HG02840 (cell line): ENCODE results near the gene PDIA5.

Source experiments
- ATAC-seq: cut with Tn5 transposase; IDR thresholded peaks from one replicate; pipeline ENCODE4 v1.9.1; 2021; ENCODE audit warnings: mild to moderate bottlenecking, moderate library complexity, moderate number of reproducible peaks; ENCODE audit not compliant: unreplicated experiment, low FRiP score

Gene PDIA5

DNA sequence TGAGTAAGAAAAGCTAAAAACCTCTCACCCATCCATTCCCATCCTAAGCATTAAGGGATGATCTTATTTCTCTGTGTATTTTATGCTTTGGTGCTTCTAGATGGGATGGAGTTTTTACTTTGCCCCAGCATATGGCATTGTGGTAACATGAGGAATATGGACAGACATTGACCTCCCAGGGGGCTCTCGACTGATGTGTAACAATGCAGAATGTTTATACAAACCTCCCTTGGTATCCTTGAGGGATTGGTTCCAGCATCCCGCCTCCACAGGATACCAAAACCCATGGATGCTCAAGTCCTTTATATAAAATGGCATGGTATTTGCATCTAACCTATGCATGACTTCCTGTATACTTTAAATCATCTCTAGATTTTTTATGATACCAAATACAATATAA is 21.6 kb downstream of the PDIA5 start:
- no peak for ATAC-seq

DNA sequence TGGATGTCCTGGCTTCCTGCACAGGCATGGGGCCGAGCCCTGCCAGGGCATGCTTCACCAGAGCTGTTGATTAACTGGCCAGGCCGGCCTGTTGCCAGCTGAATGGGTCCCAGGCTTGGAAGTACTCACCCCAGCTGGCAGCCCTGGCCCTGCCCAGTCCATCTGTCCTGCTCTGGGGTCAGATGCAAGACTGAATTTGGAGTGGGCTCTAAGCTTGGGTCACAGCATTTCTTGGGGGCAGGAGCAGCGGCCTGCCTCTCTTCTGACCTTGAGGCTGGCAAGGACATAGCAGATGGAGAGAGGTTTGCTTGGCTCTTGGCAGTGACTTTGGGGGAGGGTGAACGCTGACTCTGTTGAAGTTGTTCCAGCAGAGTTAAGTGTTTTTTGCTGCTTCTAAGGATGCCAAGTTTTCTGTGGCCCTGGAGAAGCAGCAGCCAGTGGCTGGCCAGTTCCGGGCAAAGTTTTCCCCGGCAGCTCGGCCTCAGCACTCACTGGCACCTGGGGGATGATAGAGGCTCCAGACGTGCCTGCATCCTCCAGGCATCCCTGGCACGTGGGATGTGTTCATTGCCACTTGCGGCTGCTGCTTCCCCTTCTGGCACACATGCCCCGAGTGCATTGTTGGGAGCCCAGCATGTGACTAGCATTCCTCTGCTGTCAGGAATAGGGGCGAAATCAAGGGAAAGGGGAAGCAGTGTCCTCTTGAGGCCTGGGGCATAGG is 22.9 kb downstream of the PDIA5 start:
- ATAC-seq, result no peak

DNA sequence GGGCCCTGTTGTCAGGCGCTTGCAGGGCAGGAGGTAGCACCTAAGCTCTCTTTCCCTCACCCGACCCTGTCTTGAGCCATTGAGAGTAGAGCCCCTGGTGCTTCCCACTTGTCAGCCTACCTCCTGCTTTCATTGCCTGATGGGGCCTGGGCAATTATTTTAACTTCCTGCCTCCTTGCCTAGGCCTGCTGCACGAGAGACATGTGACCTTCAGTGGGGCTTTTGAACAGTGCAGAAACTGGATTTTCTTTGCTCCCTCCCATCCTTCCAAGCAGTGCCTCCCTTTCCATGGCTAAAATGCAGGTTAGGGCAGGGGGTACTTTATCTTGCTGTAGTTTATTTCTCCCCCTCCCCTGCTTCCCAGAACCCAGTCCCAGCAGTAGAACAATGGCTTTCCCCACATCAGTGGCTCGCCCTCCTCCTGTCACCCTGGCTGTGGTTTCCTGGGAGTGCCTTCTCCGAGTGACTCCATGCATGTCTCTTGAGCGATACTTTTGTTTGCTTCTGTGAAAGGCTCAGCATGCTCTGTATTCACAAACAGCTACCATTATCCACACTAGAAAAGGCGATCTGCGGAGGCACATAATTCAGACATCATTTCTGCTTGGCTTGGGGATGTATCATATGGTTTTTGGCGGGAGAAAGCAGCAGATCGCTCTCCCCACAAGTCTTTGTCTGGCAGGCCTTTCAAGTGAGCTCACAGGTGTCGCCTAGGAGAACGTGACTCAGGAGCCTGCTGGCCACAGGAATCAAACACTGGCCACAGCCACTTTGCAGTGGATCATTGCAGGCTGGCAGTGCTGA is 24.1 kb downstream of the PDIA5 start:
- no peak for ATAC-seq

DNA sequence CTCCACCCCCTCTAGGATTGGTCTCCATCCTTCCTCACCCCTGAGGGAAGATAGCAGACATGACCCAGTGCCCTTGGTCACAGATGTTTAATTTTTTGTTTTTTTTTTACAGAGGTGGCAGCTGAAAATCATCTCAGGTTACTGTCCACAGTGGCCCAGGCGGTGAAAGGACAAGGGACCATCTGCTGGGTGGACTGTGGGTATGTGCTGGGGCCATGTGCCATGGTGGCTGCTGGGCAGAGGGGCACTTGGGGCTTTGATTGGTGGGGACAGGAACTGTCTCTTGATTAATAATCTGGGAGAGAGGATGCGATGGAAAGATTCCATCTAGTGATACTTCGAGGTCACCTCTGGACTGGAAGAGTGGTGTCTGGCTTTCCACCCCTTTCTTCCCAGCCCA is 25.4 kb downstream of the PDIA5 start:
- no peak for ATAC-seq

GRCh38 chr3:123093696-123094095 is 26.9 kb downstream of the PDIA5 start:
- no peak for ATAC-seq

DNA sequence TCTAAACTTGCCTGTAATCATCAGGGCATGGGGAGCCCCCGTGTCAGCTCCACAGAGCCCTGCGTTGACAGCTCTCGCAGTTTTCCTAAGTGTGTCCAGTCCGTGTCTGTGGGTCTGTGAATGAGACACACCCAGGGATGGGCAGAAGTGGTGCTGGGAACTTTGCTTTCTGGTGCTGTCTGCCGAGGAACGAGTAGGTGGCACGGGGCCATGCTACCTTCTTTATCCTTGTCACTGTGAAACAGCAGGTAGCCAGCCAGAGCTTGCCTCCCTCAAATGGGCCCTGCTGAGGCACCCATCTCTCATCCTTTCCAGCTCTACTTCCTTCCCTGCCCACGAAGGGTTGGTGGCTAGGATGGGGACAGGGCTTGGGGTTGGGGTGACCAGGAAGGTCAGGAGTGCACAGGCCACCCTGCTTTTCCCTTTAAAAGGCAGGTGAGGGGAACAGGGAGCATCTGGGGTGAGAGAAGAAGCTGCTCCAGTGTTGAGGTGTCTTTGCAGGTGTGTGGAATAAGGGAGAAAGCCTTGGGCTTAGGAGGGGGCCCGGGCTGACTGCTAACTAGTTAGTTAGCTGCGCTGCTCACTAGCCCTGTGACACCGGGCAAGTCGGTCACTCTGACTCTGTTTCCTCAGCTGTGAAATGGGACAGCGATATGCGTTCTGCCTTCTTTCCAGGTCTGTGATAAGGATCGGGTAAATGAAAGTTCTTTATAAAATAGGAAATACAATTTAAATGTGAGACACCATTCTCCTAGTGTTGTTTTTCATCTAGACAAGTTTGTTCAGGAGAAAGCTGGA is 27.9 kb downstream of the PDIA5 start:
- no peak for ATAC-seq

DNA sequence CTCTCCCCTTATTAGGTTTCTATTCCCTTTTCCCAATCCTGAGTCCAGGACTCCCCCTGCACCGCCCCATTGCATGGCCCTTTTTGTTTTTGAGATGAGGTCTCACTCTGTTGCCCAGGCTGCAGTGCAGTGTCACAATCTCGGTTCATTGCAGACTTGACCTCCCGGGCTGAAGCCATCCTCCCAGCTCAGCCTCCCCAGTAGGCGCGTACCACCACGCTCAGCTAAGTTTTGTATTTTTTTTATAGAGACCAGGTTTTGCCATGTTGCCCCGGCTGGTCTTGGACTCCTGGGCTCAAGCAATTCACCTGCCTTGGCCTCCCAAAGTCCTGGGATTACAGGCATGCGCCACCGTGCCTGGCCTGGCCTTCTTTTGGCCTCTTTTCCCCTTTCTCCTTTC is 29.3 kb downstream of the PDIA5 start:
- no peak for ATAC-seq

DNA sequence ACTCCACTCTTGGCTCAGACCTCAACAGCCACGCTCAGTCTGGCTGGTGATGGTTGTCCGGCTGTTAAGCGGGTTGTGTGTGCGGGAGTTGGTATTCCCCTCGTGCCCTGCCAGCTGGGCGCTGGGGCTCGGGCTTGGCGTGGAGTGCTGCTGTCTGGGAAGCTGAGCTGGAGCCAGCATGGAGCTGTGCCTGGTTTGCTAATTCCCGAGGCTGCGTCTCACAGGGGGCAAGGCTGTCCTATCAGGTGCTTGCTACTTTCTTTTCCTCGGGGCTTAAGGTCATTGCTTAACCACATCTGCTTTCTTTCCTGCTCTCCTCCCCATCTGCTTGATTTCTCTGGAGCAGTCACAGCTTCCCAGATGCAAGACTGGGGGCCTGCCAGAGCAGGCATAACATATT is 29.9 kb downstream of the PDIA5 start:
- no peak for ATAC-seq

DNA sequence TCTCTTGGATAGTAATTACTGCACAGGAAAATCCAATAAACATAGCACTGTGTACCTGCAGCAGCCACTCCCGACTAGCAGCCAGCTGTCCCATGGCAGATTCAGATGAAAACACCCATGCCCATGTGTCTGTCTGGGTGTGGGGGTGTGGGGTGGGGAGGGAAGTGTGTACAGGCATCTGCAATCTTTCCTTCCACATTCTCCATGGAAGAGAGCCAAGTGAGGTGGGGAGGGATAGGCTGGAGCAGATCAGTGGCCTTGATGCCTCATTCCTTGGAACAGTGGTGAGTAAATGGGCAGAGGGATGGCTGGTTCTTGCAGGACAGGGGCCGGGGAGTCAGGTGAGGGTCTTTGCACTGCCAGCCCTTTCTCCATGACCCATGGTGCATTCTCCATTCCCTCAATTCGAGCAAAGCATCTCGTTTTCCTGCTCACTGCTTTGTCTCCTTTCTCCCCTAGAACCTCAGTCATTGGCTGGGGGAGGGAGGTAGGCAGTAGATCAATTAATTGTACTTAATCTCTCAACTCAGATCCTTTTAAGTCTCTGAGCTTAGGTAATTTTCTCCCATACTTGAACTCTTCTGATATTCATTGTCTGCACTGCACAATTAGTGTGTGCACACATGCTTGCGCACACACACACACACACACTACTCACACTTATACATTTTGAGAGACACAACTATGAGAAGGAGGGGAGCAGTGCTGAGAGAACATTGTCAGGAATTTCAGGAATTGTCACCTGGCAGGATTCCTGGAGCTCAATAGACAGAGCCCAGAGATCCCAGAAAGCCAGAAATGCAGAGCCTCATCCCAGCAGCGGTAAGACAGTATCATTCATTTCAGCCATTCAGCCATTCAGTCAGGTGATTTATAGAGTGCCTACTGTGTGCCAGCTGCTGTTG is 31.9 kb downstream of the PDIA5 start:
- ATAC-seq, result no peak

DNA sequence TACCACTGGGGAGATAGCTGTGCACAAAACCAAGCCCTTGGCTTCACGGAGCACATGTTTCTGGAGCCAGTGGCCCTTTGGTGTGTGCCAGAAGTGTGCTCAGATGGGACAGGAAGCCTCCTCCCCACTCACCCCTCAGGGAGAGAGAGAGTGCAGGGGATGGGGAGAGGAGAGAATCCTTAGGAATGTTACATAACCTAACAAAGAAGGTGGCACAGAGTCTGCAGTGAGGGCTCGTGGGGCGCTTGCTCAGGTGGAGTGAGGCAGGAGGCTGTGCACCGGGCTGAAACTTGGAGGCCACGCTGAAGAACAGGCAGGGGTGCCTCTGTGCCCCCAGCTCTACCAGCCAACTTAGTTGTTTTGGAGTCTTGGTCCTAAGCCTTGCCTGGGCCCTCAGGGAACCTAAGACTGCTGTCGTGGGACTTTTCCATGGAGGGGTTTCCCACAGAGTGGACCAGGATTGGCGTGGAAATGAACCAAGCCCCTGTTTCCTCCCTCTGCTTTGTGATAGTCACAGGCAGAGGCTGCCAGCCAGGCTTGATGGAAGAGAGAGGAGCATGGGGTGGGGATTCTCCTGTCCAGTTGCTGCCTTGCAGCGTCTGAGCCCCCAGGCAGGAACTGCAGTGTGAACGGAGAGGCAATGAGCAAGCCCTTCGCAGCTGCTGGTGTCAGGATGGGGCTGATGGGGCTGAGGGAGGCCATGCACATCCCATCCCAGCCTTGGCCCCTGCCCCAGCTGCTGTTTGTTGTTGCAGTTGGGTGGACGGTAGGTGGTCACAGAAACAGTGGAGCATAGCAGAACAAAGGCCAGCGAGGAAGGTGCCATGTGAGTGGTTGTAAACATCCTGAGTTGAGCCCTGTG is 32.7 kb downstream of the PDIA5 start:
- no peak for ATAC-seq

- no peak for ATAC-seq
Observed at GRCh38 chr3:123100193-123100776, 33.5 kb downstream of the PDIA5 start.

DNA sequence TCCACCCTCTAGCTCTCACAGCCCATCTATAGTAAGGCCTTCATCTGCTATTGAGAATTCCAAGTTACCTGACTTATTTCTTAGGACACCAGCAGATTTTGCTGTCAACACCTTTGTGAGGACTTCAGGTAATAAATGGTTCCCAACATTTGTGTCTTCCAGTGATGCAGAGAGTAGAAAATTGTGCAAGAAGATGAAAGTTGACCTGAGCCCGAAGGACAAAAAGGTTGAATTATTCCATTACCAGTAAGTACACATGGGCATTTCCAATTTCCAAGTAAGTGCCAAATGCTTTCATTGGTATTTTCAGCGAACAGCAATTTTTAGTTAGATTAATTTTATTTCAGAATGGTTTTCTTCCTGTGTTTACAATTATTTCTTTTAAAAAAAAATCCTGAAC is 35.4 kb downstream of the PDIA5 start:
- ATAC-seq, result no peak

DNA sequence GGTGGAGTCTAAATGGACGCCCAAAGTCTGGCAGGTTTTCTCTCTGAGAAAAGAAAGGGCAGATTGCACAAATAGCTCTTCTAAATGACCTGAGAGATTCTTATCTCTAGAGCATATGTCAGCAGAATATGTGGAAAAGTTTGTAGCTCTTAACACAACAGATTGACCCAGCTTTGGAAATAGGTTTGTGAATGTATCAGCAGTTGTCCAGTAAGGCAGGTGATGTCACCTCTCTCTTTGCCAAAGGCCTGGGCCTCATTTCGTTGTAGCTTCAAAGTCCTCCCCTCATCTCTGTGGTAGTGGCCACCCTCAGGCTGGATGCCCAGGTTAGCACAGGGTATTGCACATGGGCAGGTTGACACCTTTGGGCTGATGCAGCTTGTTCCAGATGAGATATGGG is 36.0 kb downstream of the PDIA5 start:
- no peak for ATAC-seq

GRCh38 chr3:123104550-123104949 is 37.7 kb downstream of the PDIA5 start:
- ATAC-seq, result no peak

DNA sequence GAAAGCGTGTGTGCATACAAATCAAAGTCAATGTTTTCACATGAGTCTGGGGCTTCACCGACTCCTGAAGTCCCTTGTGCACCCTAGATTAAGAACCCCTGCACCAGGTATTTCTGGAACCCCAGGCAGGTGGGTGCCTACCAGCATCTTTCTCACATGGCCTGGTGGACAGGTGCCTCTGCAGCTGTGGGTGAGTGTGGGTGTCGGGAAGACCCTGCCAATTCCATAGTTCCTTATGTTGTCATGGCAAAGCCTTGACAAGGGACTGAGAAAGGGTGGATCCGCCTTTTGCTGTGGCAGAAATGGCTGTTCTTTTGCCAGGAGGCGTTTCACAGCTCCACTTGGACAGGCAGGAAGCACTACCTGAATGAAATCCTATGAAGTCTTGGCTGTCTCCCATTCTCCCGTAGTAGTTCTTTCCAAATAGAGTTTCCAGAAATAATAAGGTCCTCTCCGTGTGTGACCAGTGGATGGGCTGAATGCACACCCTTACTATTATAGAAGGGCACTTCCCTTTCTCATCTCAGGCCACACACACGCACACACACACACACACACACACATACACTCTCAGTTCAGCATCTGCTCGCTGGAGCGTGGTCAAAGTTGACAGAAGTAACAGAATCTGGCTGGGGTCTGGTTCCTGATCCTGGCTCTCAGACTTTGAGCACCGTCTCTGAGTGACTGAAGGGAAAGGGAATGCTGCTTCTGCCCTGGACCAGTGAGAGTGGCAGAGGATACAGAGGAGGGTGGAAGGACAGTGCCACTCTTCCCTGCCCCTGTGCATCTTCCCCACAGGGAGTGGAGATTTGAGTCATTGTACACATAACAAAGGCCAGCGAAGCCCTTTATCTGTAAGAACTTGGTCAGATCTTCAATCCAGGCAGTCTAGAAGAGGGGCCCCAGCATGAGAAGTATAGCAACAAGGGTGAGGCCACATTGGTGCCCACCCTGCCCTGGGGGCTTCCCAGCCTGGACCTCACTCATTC is 38.7 kb downstream of the PDIA5 start:
- ATAC-seq, result no peak

DNA sequence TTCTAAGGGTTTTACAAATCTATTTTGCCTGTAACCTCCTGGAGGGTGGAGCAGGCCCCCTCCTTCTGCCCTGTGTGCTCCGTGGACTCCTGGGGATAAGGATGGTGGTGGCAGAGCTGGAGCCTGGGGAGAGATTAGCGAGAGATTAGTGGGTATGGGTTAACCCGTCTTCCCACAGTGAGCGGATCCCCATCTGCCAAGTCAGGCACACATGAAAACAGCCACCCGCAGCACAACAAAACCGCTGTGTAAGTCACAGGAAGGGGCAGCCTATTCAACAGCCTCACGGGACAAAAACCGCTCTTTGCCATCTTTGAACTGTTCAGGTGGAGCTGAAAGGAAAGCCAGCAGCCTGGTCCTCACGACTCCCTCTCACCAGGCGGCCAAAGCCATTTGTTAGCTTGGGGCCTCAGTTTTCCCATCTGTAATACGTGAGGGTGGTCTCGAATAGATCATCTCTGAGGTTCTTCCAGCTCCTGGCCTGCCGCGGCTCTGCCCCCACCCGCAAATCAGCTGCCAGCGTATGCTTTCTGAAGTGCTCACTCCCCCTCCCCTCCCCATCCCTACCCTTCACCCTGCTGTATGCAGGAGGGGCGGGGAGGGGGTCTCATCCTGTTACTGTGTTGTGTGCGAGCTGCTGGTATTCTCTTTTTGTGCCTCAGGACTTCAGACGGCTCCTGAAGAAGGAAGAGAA is 43.6 kb downstream of the PDIA5 start:
- ATAC-seq, result no peak

- ATAC-seq, result no peak
Observed at GRCh38 chr3:123110976-123111615, 44.3 kb downstream of the PDIA5 start.
